ENCODE measurements around the gene ICAM2.

Gene ICAM2

DNA sequence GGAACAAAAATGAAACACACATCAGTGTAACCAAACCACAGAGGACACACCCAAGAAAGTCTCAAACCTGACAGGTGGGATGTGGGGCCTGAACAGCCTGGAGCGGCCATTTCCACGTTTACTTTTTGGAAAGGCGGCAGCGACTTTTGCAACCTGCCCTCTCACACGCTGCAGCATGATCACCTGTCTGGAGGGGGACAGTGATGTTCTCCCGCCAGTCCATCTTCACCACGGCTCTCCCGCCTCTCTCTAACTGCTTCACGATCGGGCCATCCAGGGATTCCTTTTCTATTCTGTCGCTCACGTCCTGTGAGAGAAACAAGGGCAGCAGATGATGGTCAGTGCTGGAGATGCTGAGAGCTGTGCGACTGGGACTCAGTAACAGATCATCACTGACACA is 24.7 kb upstream of the ICAM2 start:
- no peak overlapping the region for H3K27ac ChIP-seq
- TF ChIP-seq ZFX (IDR thresholded peaks at IDR 0.05; ENCODE audit: borderline replicate concordance): no peak
- TF ChIP-seq, protein P1, sequence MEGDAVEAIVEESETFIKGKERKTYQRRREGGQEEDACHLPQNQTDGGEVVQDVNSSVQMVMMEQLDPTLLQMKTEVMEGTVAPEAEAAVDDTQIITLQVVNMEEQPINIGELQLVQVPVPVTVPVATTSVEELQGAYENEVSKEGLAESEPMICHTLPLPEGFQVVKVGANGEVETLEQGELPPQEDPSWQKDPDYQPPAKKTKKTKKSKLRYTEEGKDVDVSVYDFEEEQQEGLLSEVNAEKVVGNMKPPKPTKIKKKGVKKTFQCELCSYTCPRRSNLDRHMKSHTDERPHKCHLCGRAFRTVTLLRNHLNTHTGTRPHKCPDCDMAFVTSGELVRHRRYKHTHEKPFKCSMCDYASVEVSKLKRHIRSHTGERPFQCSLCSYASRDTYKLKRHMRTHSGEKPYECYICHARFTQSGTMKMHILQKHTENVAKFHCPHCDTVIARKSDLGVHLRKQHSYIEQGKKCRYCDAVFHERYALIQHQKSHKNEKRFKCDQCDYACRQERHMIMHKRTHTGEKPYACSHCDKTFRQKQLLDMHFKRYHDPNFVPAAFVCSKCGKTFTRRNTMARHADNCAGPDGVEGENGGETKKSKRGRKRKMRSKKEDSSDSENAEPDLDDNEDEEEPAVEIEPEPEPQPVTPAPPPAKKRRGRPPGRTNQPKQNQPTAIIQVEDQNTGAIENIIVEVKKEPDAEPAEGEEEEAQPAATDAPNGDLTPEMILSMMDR (IDR thresholded peaks at IDR 0.05): no peak

DNA sequence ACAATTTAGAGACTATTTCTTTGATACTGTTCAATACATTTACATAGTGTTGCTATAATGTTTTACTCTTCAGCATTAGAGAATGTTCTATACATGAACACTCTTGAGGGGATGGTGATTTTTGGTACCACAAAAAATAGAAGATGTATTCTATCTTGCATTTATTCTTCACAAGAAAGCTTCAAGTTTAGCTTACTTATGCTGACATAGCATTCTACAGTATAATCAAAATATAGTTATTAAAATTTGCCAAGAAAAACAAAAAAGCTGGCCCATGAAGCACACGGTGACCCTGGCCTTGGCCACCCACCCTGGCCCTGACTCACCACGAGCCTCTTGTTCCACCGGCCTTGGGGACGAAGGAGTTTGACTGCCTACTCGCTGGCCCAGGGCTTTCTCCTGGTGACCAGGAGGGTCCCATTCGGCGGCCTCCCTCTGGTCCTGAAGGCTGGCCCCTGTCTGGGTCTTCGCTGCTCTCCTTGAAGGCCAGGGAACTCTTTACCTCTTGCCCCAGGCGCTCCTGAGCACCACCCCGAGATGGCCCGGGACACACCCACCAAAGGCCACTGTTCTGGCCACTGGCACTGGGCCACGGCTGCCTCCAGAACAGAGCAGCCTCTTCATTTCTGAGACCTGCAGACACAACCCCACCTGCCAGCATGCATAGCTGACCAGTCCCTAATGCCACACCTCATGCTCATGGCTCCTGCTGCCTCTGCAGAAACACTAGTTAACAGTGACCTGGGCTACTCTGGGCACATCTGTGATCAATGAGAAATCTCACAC is 22.5 kb upstream of the ICAM2 start:
- TF ChIP-seq, protein P1 (IDR thresholded peaks at IDR 0.05): no peak
- no peak for TF ChIP-seq ZFX (IDR thresholded peaks at IDR 0.05; ENCODE audit: borderline replicate concordance)
- no peak overlapping the region for H3K27ac ChIP-seq

DNA sequence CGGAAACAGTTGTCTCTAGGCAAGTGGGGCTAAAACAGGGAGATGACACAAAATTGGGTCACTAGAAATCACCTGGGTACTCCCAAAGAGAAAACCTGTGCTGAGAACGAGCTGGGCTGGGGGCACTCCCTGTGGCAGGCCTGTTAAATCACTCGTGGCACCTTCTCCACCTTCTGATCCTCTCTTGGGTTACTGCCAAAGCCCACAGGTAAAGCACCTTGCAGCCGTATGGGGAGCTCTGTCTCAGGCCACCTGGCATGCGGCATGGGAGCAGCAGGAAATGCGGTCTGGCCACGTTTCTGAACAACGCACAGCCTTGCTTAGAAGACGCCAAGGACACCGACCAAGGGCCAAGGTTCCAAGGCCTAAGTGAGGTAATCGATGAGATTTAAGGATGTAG is 21.5 kb upstream of the ICAM2 start:
- no peak for TF ChIP-seq ZFX (IDR thresholded peaks at IDR 0.05; ENCODE audit: borderline replicate concordance)
- TF ChIP-seq, protein P1 (IDR thresholded peaks at IDR 0.05): no peak
- H3K27ac ChIP-seq: no peak overlapping the region

DNA sequence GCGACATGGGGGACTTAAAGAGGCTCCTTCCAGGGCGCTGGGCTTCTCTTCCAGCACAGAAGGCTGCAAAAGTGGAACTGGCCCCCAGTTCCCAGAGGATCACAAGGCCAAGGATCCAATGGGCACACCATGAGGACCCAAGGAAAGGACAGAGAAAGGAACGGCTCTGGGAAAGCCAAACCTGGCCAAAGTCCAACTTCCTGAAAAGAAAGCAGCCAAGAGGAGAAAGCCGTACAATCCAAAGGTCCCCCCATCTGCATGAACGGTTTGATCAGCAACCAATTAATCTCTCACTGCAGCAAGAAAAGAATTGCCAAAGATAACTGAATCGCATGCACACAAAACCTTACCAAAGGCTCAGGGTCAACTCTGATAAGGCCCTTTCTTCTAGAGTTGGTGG is 19.8 kb upstream of the ICAM2 start:
- no peak for TF ChIP-seq ZFX (IDR thresholded peaks at IDR 0.05; ENCODE audit: borderline replicate concordance)
- TF ChIP-seq, protein P1 (IDR thresholded peaks at IDR 0.05): no peak
- no peak overlapping the region for H3K27ac ChIP-seq

DNA sequence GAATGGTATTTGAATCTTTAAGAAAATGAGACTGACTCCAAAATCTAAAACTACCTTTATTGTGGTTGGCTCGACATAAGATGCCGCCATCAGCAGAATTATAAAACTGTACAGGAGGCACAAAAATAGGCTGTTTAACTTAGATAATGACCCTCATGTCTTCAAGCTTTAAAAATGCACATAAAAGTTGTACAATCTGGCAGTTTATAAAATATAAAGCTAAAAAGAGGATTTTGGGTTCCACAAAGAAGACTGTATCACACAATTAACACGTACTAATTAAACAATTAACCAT is 18.6 kb upstream of the ICAM2 start:
- TF ChIP-seq, protein P1 (IDR thresholded peaks at IDR 0.05): no peak
- no peak for TF ChIP-seq ZFX (IDR thresholded peaks at IDR 0.05; ENCODE audit: borderline replicate concordance)
- H3K27ac ChIP-seq: no peak overlapping the region

DNA sequence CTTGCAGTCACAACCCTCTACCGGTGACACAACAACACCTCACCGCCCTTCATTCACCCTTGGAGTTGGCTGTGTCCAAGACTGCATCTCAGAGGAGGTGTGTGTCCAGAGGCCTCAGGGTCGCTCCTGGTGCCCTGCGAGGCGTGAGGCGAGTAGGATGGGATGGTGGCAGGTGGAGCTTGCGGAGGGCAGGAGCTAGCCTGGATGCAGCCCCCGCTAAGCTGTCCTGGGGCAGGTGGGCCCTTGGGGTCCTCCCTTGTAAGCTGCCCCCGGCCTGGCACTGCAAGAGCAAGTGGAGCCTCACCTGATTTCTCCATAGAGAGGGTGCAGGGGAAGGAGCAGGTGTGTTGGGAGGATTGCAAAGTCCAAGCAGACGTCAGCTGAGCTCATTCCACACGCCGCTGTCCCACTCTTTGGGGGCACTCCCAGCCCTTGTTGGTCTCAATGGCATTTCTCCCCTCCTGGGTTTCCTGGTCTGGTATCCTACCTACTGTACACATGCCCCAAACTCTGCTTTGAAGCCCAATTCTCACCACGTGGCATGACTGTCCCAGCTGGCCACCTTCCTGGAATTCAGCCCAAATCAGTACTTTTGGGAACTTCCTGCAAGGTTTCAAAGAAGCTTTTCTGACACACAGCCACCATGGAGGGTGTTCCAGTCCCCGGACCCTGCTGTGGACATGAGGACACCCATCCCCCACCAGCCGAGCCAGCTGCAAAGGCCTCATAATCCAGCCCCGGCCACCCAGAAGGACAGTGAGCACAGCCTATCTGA is 18.1 kb upstream of the ICAM2 start:
- TF ChIP-seq, protein P1 (IDR thresholded peaks at IDR 0.05): no peak
- TF ChIP-seq ZFX (IDR thresholded peaks at IDR 0.05; ENCODE audit: borderline replicate concordance): no peak
- H3K27ac ChIP-seq: peak overlapping the region; percentile 83

DNA sequence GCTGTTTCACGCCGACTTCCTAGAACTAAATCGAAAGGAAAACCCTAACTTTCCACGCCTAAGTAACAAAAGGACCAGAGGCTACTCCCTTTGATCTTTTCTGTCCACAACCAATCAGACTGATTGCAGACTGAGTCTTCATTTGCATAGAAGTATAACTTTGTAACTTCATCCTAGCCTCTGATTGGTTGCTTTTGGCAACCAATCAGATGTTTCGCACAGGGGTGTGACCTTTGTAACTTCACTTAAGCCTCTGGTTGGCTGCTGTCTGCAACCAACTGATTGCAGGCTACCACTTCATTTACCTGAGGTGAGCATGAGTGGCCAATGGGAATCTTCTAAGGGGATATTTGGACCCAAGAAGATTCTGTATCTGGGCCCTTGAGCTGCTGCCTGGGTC is 17.4 kb upstream of the ICAM2 start:
- peak overlapping the region; percentile 83 for H3K27ac ChIP-seq
- no peak for TF ChIP-seq ZFX (IDR thresholded peaks at IDR 0.05; ENCODE audit: borderline replicate concordance)
- TF ChIP-seq, protein P1 (IDR thresholded peaks at IDR 0.05): no peak

All from 22Rv1 (cell line).